Hepatocyte (in vitro differentiated cells): ENCODE data around the gene CAMKK1. TPM values are rescaled to one million over a fixed set of nuclear protein-coding genes. Genes with fewer than 3 reads are reported as not detected.

ENCODE experiments used
- DNase-seq: peaks from one replicate; pipeline ENCODE4 v3.0.0-alpha.2; 2016; ENCODE audit warnings: low spot score
- H2AFZ ChIP-seq: fragments of 200-600 bp; sonication (generic); 2 replicates; pipeline ENCODE4 v1.6.0; 2016; ENCODE audit warnings: antibody characterized with exemption, mild to moderate bottlenecking
- H3K27ac ChIP-seq: fragments of 200-600 bp; sonication (generic); 2 replicates; pipeline ENCODE4 v1.5.1; 2016; ENCODE audit warnings: mild to moderate bottlenecking
- H3K27me3 ChIP-seq: fragments of 200-600 bp; sonication (generic); 2 replicates; pipeline ENCODE4 v1.6.1; 2016
- H3K36me3 ChIP-seq: fragments of 200-600 bp; sonication (generic); replicated peaks from 2 replicates; pipeline ENCODE4 v1.5.1; 2016; ENCODE audit warnings: low read depth; ENCODE audit not compliant: insufficient read depth
- H3K4me1 ChIP-seq: fragments of 200-600 bp; sonication (generic); 2 replicates; pipeline ENCODE4 v1.5.1; 2016; ENCODE audit warnings: mild to moderate bottlenecking, moderate library complexity; ENCODE audit not compliant: insufficient read depth
- H3K4me2 ChIP-seq: fragments of 200-600 bp; sonication (generic); 2 replicates; pipeline ENCODE4 v1.6.0; 2016
- H3K4me3 ChIP-seq: fragments of 200-600 bp; sonication (generic); 2 replicates; pipeline ENCODE4 v1.5.1; 2016; ENCODE audit warnings: mild to moderate bottlenecking
- H3K79me2 ChIP-seq: fragments of 200-600 bp; sonication (generic); 2 replicates; pipeline ENCODE4 v1.6.0; 2017; ENCODE audit warnings: mild to moderate bottlenecking
- H3K9me2 ChIP-seq: fragments of 200-600 bp; sonication (generic); replicated peaks from 2 replicates; pipeline ENCODE4 v1.6.0; 2017; ENCODE audit warnings: mild to moderate bottlenecking; ENCODE audit not compliant: insufficient read depth
- H3K9me3 ChIP-seq: fragments of 200-600 bp; sonication (generic); 2 replicates; pipeline ENCODE4 v1.5.1; 2016; ENCODE audit warnings: low read depth, mild to moderate bottlenecking
- H4K20me1 ChIP-seq: fragments of 200-600 bp; sonication (generic); 2 replicates; pipeline ENCODE4 v1.6.0; 2016; ENCODE audit warnings: mild to moderate bottlenecking; ENCODE audit not compliant: insufficient read depth, poor library complexity, severe bottlenecking
- EZH2 ChIP-seq: fragments of 200-600 bp; sonication (generic); IDR thresholded peaks from 2 replicates; pipeline ENCODE4 v1.6.1; 2016; ENCODE audit warnings: antibody characterized with exemption, mild to moderate bottlenecking, borderline replicate concordance
- EZH2phosphoT487 ChIP-seq: fragments of 200-600 bp; sonication (generic); IDR thresholded peaks from one replicate; pipeline ENCODE4 v1.6.1; 2018; ENCODE audit warnings: antibody characterized with exemption, mild to moderate bottlenecking, low read depth, moderate library complexity; ENCODE audit not compliant: unreplicated experiment, severe bottlenecking
- WGBS: methylation state at CpG from one replicate; pipeline ENCODE4 v1.1.6; 2016; ENCODE audit warnings: low lambda C conversion rate; ENCODE audit errors: missing lambda C conversion rate; 5-methylcytosine and 5-hydroxymethylcytosine counted together
- polyA plus RNA-seq: library from polyadenylated mRNA; unstranded; fragments of >200 nt; fragmentation: Nextera tagmentation; extraction: Ambion mirVana; gene quantifications from 2 replicates; pipeline ENCODE4 v1.2.1, GENCODE V29; 2016
- total RNA-seq: library from RNA; depleted of rRNA; stranded (reverse); fragments of >200 nt; gene quantifications from 2 replicates; pipeline ENCODE4 v1.2.3, GENCODE V29; 2014
- TF ChIP-seq, protein P1 (sequence below): fragments of 200-600 bp; sonication (generic); IDR thresholded peaks from 2 replicates; pipeline ENCODE4 v1.5.1; 2016; ENCODE audit warnings: antibody characterized with exemption, mild to moderate bottlenecking; ENCODE audit not compliant: poor library complexity

CAMKK1 gene
- total and polyA plus RNA-seq, 2 experiments from 2014 or later = 4.4 to 5.1 TPM

DNA sequence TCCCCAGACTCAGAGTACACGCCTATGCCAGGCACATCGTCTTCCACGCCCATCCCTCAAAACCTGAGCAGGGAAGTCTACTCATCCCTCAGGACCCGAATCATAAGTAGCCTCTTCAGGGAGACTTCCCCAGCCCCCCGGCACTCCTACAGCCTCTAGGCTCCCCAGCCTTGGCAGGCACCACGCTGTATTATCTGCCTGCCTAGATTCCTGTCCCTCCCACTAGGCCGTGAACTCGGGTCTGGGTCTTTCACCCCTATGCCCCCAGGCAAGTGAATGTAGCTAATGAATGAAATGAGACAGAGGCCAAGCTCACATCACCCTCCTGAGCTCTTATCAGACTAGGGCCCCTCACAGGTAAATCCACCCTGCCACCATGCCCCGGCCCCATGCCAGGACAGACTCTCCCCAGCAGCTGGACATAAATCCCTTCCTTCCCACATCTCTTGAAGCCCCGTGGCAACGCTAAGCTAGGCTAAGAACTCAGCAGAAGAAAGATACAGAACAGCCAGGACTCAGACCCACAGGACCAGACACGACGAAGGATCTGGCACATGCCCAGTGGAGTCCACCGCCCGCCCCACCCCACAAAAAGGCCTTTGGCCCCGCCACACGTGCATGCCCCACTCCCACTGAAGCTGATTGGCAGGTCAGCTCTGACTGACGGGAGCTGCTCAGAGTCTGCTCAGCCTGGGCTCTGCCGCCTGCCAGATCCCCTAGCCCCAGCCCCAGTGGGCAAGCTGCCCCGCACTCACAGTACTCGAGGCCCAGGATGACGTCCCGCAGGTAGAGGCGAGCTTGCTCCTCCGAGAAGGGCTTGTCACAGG is 13.0 kb downstream of the CAMKK1 start:
- H2AFZ ChIP-seq = no peak overlapping the region
- H3K27ac ChIP-seq = peak overlapping the region; percentile 88
- peak; percentile 68 for DNase-seq
- H3K36me3 ChIP-seq = no peaks in the 10 kb centered on the region
- no peaks in the 10 kb centered on the region for H3K79me2 ChIP-seq
- no peak overlapping the region for H3K4me3 ChIP-seq
- no peaks in the 10 kb centered on the region for H3K9me2 ChIP-seq
- H3K9me3 ChIP-seq = no peaks in the 10 kb centered on the region
- peak overlapping the region; percentile 56 for H3K4me2 ChIP-seq
- WGBS = 56% methylated on average over 25 of the region's 25 CpGs
- no peaks in the 10 kb centered on the region for H3K27me3 ChIP-seq
- H3K4me1 ChIP-seq = peaks cover 11% of the 10 kb centered on the region
- H4K20me1 ChIP-seq = no peaks in the 10 kb centered on the region
- TF ChIP-seq EZH2 (no peak), EZH2phosphoT487 (no peak)
- TF ChIP-seq, protein P1, sequence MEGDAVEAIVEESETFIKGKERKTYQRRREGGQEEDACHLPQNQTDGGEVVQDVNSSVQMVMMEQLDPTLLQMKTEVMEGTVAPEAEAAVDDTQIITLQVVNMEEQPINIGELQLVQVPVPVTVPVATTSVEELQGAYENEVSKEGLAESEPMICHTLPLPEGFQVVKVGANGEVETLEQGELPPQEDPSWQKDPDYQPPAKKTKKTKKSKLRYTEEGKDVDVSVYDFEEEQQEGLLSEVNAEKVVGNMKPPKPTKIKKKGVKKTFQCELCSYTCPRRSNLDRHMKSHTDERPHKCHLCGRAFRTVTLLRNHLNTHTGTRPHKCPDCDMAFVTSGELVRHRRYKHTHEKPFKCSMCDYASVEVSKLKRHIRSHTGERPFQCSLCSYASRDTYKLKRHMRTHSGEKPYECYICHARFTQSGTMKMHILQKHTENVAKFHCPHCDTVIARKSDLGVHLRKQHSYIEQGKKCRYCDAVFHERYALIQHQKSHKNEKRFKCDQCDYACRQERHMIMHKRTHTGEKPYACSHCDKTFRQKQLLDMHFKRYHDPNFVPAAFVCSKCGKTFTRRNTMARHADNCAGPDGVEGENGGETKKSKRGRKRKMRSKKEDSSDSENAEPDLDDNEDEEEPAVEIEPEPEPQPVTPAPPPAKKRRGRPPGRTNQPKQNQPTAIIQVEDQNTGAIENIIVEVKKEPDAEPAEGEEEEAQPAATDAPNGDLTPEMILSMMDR = no peak

DNA sequence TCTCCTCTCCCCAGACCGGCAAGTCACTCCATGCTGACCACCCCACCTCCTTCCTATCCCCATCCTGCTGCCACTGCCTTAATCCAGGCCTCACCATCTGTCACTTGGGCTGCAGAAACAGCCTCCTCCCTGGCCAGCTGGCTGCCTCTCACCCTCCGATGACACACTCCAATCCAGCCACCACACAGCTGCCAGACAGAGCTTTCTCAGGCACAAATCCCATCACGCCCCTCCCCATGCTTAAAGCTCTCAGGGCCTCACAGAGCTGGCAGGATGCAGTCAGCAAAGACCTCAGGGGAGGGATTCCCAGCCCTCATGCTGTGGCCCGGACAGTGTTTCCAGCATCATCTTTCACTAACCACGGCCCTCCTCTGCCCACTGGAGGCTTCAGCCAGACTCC is 13.7 kb downstream of the CAMKK1 start:
- Histone ChIP-seq H3K4me1 (peaks cover 11% of the 10 kb centered on the region), H2AFZ (no peak overlapping the region), H3K79me2 (no peaks in the 10 kb centered on the region), H3K4me3 (no peak overlapping the region), H3K9me3 (no peaks in the 10 kb centered on the region), H3K27me3 (no peaks in the 10 kb centered on the region), H3K36me3 (no peaks in the 10 kb centered on the region), H3K9me2 (no peaks in the 10 kb centered on the region), H3K27ac (peak overlapping the region; percentile 88), H4K20me1 (no peaks in the 10 kb centered on the region), H3K4me2 (peak overlapping the region; percentile 56)
- 54% methylated on average over 5 of the region's 5 CpGs for WGBS
- peak; percentile 70 for DNase-seq
- TF ChIP-seq, protein P1 = no peak
- no peak for TF ChIP-seq EZH2
- TF ChIP-seq EZH2phosphoT487 = no peak

DNA sequence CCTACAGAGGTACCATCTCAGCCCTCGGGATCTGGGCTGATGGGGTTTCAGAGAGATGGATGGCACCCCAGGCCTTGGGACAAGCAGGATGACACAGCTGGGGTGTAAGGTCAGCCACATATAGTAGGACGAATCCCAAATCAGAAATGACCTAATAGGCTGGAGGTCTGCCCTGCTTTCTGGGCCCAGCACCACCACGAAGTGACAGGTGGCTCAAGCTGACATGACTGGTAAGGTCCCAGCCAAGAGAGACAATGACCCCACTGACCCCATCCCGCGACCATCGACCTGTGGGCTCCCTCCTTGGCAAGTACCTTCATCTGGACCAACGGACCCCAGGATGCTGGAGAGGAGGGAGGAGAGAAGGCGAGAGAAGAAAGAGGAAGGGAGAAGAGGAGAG is 15.6 kb downstream of the CAMKK1 start:
- Histone ChIP-seq H3K79me2 (no peaks in the 10 kb centered on the region), H3K9me2 (no peaks in the 10 kb centered on the region), H3K4me1 (peaks cover 11% of the 10 kb centered on the region), H3K27ac (no peak overlapping the region), H3K4me3 (no peak overlapping the region), H3K4me2 (no peak overlapping the region), H3K36me3 (no peaks in the 10 kb centered on the region), H2AFZ (no peak overlapping the region), H3K9me3 (no peaks in the 10 kb centered on the region), H3K27me3 (no peaks in the 10 kb centered on the region), H4K20me1 (no peaks in the 10 kb centered on the region)
- WGBS = 93% methylated on average over 8 of the region's 8 CpGs
- no peak for DNase-seq
- TF ChIP-seq EZH2 (no peak), EZH2phosphoT487 (no peak)
- TF ChIP-seq, protein P1 = no peak
